Vagina (tissue), 2 donors: ENCODE data around the gene PNKD.

ENCODE experiments used
- CTCF ChIP-seq, 3 experiments: fragments of 450-650 bp in 2 of 3; fragments of 200-600 bp in 1 of 3; sonication (generic) in 1 of 3; IDR thresholded peaks; one replicate each; pipeline ENCODE4 v1.5.1; 2017 to 2019; ENCODE audit warnings: antibody characterized with exemption in 3 of 3, mild to moderate bottlenecking in 2 of 3, moderate library complexity in 2 of 3
- POLR2A ChIP-seq, 2 donors: fragments of 450-650 bp; IDR thresholded peaks; one replicate each; pipeline ENCODE4 v1.6.1; 2017; ENCODE audit warnings: antibody characterized with exemption in 2 of 2, mild to moderate bottlenecking in 2 of 2, moderate library complexity in 2 of 2
- POLR2AphosphoS5 ChIP-seq, 2 donors: sonication (generic); formaldehyde crosslinking; IDR thresholded peaks; one replicate each; pipeline ENCODE4 v1.9.0; 2017; ENCODE audit warnings: antibody characterized with exemption in 2 of 2, mild to moderate bottlenecking in 2 of 2, low read depth in 1 of 2; ENCODE audit not compliant: insufficient read depth in 1 of 2

GRCh38 chr2:218354850-218355443, 84.6 kb downstream of the PNKD start:
- TF ChIP-seq CTCF (IDR thresholded peaks at IDR 0.05) (no peak), POLR2A (IDR thresholded peaks at IDR 0.05) (no peak), POLR2AphosphoS5 (IDR thresholded peaks at IDR 0.05; ENCODE audit: insufficient read depth in 1 of 2, low read depth in 1 of 2) (no peak)
